ENCODE results near the gene NKAPL.

Gene NKAPL

DNA sequence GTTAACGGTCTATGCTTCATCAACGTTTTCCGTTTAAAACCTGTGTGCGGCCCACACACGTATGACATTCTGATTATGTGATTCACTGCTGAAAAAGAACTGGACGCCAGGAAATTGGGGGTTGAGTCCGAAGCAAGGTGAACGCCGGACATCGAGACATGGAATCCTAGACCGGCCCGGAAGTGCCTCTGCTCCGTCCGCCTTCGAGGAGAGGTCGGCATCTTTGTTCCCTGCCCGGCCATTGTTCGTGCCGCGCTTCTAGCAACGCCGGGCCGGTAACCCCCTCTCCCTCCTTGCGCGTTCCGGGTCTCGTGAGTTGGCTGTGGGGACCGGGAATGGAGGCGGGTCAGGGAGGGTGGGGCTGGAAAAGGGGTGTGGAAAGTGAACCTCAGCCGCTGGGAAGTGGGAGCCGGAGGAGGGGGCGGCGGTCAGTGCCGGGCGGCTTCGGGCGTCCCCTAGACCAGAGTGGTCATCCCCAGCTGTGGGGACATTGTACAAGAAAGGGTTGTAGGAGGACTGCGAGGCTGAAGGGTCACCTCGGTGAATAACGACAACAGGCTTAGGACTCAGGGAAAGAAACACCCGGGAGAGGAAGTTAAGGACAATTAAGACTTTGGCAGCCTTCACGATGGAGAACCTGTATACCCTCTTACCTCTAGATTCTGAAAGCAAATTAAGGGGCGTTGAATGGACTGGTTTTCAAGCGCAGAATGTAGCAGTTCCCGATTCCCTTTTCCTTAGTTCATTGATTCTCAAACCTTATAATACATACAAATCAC is 33.9 kb upstream of the NKAPL start, which contains the start of gene ZSCAN9:
ZSCAN9 (plus strand) TSS at position 220 of the 779 bp plus-strand sequence. CDS start 1,810 bp downstream, outside the sequence.
- Mint-ChIP-seq H3K4me3 (peak within 1 kb of the TSS; percentile 90), H3K4me1 (ENCODE audit: low read depth) (peaks cover 30% of the 10 kb centered on the region), H3K9me3 (no peaks in the 10 kb centered on the region), H3K36me3 (ENCODE audit: low read depth) (peaks cover 21% of the 10 kb centered on the region), H3K27me3 (ENCODE audit: low read depth) (peaks cover 30% of the 10 kb centered on the region), H3K27ac (peak within 1 kb of the TSS; percentile 67)
- peak; percentile 41 for DNase-seq (ENCODE audit: low spot score)

DNA sequence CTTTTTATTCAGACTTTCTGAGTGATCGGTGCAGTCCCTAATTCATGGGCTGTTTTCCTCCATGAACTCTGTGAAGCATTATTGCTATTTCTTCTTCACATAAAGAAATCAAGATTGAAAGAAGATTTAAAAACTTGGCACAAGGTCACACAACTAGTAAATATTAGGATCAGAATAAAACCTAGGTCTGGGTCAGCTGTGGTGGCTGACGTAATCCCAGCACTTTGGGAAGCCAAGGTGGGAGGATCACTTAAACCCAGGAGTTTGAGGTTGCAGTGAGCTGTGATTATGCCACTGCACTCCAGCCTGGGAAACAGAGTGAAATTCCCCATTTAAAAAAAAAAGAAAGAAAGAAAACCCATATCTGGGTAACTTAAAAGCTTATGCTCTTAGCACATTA is 32.6 kb upstream of the NKAPL start:
- Mint-ChIP-seq H3K4me1 (ENCODE audit: low read depth) (peaks cover 24% of the 10 kb centered on the region), H3K27me3 (ENCODE audit: low read depth) (peaks cover 19% of the 10 kb centered on the region), H3K4me3 (no peak overlapping the region), H3K9me3 (no peaks in the 10 kb centered on the region), H3K27ac (no peak overlapping the region), H3K36me3 (ENCODE audit: low read depth) (peaks cover 30% of the 10 kb centered on the region)
- no peak for DNase-seq (ENCODE audit: low spot score)

DNA sequence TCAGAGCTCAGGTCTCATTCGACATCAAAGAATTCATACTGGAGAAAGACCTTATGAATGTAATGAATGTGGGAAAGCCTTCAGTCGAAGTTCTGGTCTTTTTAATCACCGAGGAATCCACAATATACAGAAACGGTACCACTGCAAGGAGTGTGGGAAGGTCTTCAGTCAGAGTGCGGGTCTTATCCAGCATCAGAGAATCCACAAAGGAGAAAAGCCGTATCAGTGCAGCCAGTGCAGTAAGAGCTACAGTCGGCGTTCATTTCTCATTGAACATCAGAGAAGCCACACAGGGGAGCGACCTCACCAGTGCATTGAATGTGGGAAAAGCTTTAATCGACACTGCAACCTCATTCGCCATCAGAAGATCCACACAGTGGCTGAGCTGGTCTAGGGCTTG is 26.3 kb upstream of the NKAPL start:
- no peak for DNase-seq (ENCODE audit: low spot score)
- H3K4me3 Mint-ChIP-seq = no peak overlapping the region
- no peaks in the 10 kb centered on the region for H3K27me3 Mint-ChIP-seq (ENCODE audit: low read depth)
- H3K27ac Mint-ChIP-seq = no peak overlapping the region
- peaks cover 3% of the 10 kb centered on the region for H3K4me1 Mint-ChIP-seq (ENCODE audit: low read depth)
- peaks cover 10% of the 10 kb centered on the region for H3K9me3 Mint-ChIP-seq
- peaks cover 49% of the 10 kb centered on the region for H3K36me3 Mint-ChIP-seq (ENCODE audit: low read depth)

DNA sequence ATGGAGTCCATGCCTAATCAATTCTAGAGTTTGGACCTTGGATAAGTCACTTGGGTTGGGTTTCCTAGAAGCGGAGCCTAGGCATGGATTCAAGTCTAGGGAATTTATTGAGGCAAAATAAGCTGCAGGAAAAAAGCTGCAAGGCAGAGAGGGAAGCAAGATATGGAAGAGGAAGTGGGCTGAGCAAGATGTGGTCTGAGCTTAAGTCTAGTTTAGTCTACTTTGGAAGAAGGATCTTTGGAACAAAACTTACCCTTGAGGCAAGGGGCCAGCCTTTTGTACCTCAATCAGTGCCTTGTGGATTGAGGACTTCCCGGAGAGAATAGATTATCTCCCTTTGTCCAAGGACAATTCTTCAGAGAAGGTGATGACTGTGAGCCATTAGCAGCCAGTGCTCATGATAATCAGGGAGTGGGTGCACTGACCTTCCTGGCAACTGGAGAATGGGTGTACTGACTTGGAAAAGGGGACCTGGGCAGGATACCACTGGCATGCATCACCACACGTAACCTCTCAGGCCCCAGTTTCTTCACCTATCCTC is 23.1 kb upstream of the NKAPL start:
- H3K4me3 Mint-ChIP-seq = no peak overlapping the region
- no peak overlapping the region for H3K27ac Mint-ChIP-seq
- H3K27me3 Mint-ChIP-seq (ENCODE audit: low read depth) = no peaks in the 10 kb centered on the region
- DNase-seq (ENCODE audit: low spot score) = no peak
- peaks cover 29% of the 10 kb centered on the region for H3K36me3 Mint-ChIP-seq (ENCODE audit: low read depth)
- H3K9me3 Mint-ChIP-seq = peaks cover 13% of the 10 kb centered on the region
- no peaks in the 10 kb centered on the region for H3K4me1 Mint-ChIP-seq (ENCODE audit: low read depth)

DNA sequence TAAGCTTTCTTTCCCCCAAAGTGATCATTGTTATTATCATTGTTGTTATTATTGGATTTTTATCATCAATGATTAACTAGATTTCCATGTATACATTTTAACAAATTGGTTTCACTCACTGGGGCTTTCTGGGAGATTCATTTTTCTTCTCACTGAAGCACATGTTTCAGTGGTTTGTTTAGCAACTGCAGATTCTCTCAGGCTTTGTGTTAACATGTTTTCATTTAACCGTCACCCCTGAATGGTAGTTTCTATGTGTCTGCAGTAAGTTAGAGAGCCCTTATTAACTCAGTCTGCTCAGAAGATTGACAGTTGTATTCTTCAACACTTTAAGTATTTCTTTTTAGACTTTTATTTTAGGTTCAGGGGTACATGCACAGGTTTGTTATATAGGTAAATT is 19.5 kb upstream of the NKAPL start:
- Mint-ChIP-seq H3K36me3 (ENCODE audit: low read depth) (peaks cover 15% of the 10 kb centered on the region), H3K27ac (no peak overlapping the region)

DNA sequence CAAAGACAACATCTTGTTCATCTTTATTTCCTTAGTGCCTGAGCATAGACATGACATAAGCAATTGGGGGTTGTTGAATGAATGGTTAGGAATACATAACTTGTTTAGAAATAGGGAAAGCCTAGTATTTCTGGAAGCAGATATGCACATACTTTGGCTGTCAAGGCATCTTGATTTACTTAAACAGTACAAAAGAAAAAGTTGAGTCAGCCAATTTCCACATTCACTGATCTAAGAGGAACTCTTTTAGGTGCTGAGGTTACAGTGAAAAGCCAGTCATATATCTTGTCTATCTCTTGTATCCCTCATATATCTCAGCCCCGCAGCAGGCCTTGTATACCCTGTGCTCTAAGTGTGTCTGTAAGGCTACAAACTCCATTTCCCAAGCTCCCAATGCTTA is 18.6 kb upstream of the NKAPL start:
- DNase-seq (ENCODE audit: low spot score) = no peak
- H3K4me1 Mint-ChIP-seq (ENCODE audit: low read depth) = no peaks in the 10 kb centered on the region
- H3K27me3 Mint-ChIP-seq (ENCODE audit: low read depth) = no peaks in the 10 kb centered on the region
- H3K4me3 Mint-ChIP-seq = no peak overlapping the region
- no peak overlapping the region for H3K27ac Mint-ChIP-seq
- H3K9me3 Mint-ChIP-seq = peaks cover 4% of the 10 kb centered on the region
- peaks cover 15% of the 10 kb centered on the region for H3K36me3 Mint-ChIP-seq (ENCODE audit: low read depth)

More for the DNA sequence above, 19.5 kb upstream of the NKAPL start:
- no peak overlapping the region for H3K4me3 Mint-ChIP-seq
- DNase-seq (ENCODE audit: low spot score) = no peak
- H3K4me1 Mint-ChIP-seq (ENCODE audit: low read depth) = no peaks in the 10 kb centered on the region
- H3K9me3 Mint-ChIP-seq = peaks cover 4% of the 10 kb centered on the region
- no peaks in the 10 kb centered on the region for H3K27me3 Mint-ChIP-seq (ENCODE audit: low read depth)

DNA sequence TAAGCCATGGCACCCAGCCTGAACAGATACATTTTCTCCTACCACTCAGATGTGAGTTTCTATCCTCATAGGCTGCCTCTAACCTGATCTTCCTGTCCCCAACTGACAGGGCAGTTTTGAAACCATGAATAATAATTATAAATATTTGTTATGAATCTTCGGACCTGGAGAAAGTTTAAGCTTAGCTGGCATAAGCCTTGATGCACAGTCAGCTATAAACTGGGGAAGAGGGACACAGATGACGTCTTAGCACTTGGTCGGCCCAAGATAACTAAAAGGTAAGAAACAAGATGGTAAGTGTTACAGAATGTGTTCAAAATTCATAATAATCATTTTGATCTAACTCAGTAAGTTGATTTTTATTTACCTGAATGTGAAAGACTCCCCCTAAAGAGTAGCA is 15.2 kb upstream of the NKAPL start:
- DNase-seq (ENCODE audit: low spot score) = no peak
- Mint-ChIP-seq H3K27me3 (ENCODE audit: low read depth) (no peaks in the 10 kb centered on the region), H3K27ac (no peak overlapping the region), H3K4me1 (ENCODE audit: low read depth) (no peaks in the 10 kb centered on the region), H3K9me3 (no peaks in the 10 kb centered on the region), H3K4me3 (no peak overlapping the region), H3K36me3 (ENCODE audit: low read depth) (peaks cover 39% of the 10 kb centered on the region)

DNA sequence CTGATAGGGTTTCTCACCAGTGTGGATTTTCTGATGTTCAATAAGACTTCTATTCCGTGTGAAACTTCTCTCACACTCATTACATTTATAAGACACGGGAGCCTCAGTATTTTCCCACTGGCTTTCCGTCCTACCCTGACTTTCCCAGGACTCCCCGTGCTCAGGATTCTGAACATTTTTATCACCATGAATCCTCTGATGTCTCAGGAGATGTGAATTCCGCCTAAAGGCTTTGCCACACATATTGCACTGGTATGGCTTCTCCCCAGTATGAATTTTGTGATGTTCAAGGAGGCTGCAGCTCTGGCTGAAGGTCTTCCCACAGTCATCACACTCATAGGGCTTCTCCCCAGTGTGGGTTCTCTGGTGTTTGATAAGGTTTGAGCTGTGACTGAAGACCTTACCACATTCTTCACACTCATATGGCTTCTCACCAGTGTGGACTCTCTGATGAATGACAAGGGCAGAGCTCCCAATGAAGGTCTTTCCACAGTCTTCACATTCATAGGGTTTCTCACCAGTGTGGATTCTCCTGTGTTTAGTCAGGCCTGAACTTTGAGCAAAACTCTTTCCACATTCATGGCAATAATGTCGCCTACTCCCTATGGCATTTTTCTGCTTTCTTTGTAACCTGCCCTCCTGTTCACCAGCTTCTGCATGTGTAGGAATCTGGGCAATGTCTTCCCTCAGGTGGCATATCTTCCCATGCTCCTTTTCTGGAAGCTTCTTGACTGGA is 13.7 kb upstream of the NKAPL start:
- Mint-ChIP-seq H3K4me3 (no peak overlapping the region), H3K36me3 (ENCODE audit: low read depth) (peaks cover 42% of the 10 kb centered on the region), H3K27me3 (ENCODE audit: low read depth) (no peaks in the 10 kb centered on the region), H3K4me1 (ENCODE audit: low read depth) (peaks cover 4% of the 10 kb centered on the region), H3K9me3 (no peaks in the 10 kb centered on the region), H3K27ac (no peak overlapping the region)
- no peak for DNase-seq (ENCODE audit: low spot score)

DNA sequence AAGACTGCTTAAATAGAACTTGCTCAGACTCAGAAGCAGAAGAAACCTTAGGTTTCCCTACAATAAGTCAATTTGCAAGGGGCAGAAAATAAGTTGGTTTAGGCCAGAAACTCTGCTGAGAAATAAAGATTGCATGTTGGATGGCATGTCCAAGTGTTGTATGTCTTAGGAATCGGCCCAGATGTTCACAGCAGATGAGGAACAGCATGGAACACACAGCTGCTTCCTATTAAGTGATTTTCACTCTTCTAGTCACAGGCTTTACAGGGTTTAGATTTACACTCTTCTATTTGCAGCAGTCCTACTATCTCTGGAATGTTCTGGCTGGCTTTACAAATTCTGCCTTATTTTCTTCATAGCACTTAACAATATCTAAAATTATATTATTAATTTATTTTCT is 10.2 kb upstream of the NKAPL start:
- peaks cover 24% of the 10 kb centered on the region for H3K4me1 Mint-ChIP-seq (ENCODE audit: low read depth)
- no peak overlapping the region for H3K4me3 Mint-ChIP-seq
- no peak overlapping the region for H3K27ac Mint-ChIP-seq

DNA sequence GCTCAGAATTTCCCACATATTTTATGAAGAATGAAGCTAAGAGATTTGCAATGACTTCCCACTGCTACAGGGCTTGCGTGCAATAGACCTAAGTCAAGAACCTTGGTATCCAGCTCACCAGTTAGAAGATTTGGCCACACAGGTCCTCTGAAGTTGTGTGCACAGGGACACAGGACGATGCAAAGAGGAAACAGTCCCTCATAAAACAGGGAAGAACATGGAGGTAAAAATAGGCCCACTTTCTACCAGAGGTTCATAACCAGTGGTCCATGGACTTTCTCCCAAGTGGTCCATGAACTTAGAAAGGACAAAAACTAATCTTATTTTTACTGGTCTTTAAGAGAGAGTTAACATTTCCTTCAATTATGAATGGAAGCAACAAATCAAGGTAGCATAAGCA is 8.3 kb upstream of the NKAPL start:
- peaks cover 36% of the 10 kb centered on the region for H3K36me3 Mint-ChIP-seq (ENCODE audit: low read depth)
- peaks cover 24% of the 10 kb centered on the region for H3K4me1 Mint-ChIP-seq (ENCODE audit: low read depth)
- H3K27ac Mint-ChIP-seq = no peak overlapping the region
- no peaks in the 10 kb centered on the region for H3K27me3 Mint-ChIP-seq (ENCODE audit: low read depth)
- no peak for DNase-seq (ENCODE audit: low spot score)
- peak overlapping the region; percentile 81 for H3K4me3 Mint-ChIP-seq
- H3K9me3 Mint-ChIP-seq = peaks cover 6% of the 10 kb centered on the region

More for the DNA sequence above, 10.2 kb upstream of the NKAPL start:
- Mint-ChIP-seq H3K36me3 (ENCODE audit: low read depth) (peaks cover 50% of the 10 kb centered on the region), H3K27me3 (ENCODE audit: low read depth) (no peaks in the 10 kb centered on the region), H3K9me3 (peaks cover 6% of the 10 kb centered on the region)
- DNase-seq (ENCODE audit: low spot score) = no peak

DNA sequence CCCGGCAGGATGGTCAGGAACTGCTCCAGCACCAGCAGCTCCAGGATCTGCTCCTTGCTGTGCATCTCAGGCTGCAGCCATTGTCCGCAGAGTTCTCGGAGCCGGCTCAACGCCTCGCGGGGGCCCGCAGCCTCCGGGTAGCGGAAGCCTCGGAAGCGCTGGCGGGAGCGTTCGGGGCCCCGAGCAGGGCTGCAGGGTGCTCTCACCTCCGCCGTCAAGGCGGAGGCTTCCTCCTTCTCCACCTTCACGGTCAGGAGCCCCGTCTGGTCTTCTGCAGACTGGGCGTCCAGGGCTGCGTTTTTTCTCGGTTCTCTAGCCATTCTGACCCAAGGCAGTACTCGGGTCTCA is 7.5 kb upstream of the NKAPL start:
- Mint-ChIP-seq H3K4me1 (ENCODE audit: low read depth) (peaks cover 24% of the 10 kb centered on the region), H3K9me3 (peaks cover 6% of the 10 kb centered on the region), H3K27ac (peak overlapping the region; percentile 83), H3K27me3 (ENCODE audit: low read depth) (no peaks in the 10 kb centered on the region), H3K4me3 (peak overlapping the region; percentile 99), H3K36me3 (ENCODE audit: low read depth) (peaks cover 27% of the 10 kb centered on the region)
- DNase-seq (ENCODE audit: low spot score) = peak; percentile 20

DNA sequence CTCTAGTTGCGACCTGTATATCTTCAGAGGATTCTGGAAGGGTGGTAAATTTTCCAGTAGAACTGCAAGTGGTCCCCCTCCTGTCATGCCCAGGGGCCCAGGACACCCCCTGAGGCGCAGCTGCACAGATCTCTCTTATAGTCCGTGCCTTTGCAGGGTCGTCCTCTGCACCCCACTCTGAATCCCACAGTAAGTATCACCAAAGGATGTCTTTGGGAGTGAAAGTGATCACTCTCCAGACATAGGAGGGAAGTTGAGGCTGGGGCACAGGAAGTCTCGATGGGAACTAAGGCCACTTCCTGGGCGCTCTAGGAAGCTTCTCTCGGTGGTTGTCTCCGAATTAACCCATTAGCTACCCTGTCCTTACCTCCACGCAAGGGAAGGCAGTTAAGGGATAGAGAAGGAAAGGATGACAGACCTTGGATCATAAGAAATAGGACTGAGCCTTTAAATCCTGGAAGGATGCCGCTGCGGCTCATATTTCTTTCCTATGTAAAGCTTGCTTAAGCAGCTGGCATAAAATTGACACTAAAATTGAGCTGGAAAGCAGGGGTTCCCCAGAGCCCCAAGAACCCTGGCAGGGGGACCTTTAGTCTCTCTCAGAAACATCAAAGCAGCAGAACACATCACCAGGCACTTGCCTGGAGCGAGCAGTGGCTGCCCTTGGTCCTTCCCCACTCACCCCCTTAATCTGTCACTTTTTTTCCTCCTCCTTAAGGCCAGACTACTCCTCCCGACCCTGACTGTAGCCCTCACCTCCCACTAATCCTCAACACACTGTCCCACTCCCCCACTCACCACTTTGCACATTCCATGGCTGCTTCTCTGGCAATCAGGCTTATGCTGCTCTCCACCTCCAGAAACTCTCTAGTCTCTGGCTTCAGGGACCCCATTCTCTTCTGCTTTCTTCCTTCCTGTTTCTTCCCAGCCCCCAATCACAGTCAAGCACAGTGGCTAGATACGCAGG is 6.8 kb upstream of the NKAPL start, which contains the start of gene ZKSCAN4:
ZKSCAN4 (minus strand) TSS at position 261 of the 967 bp plus-strand sequence. CDS start 289 bp downstream, outside the sequence.
- H3K27me3 Mint-ChIP-seq (ENCODE audit: low read depth) = no peaks in the 10 kb centered on the region
- H3K4me1 Mint-ChIP-seq (ENCODE audit: low read depth) = peaks cover 24% of the 10 kb centered on the region
- peak; percentile 70 for DNase-seq (ENCODE audit: low spot score)
- peaks cover 26% of the 10 kb centered on the region for H3K36me3 Mint-ChIP-seq (ENCODE audit: low read depth)
- H3K27ac Mint-ChIP-seq = peak within 1 kb of the TSS; percentile 86
- H3K4me3 Mint-ChIP-seq = peak within 1 kb of the TSS; percentile 99
- H3K9me3 Mint-ChIP-seq = peaks cover 6% of the 10 kb centered on the region

DNA sequence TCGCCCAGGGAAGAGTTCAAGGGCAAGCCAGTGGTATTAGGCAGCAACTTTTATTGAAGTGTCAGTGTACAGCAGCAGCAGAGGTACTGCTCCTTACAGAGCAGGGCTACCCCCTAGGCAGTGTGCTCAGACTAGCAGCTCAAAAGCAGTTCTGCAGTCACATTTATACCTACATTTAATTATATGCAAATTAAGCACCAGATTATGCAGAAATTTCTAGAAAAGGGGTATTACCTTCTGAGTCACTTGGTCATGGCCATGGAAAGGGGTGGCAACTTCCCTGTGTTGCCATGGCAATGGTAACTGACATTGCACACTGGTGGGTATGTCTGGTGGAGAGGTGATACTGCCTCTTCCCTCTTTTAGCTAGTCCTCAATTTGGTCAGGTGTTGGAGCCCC is 5.0 kb upstream of the NKAPL start:
- Mint-ChIP-seq H3K27ac (no peak overlapping the region), H3K9me3 (peaks cover 15% of the 10 kb centered on the region), H3K36me3 (ENCODE audit: low read depth) (peaks cover 22% of the 10 kb centered on the region), H3K4me3 (no peak overlapping the region), H3K4me1 (ENCODE audit: low read depth) (peaks cover 28% of the 10 kb centered on the region), H3K27me3 (ENCODE audit: low read depth) (no peaks in the 10 kb centered on the region)
- no peak for DNase-seq (ENCODE audit: low spot score)
